ENCODE data around the gene HSD17B7.
"Not testable (repeated sequence)": the region's sequence is repeated elsewhere in the genome, so short reads cannot be mapped to it uniquely, and the experiment has no call there.

Gene HSD17B7

GRCh38 chr1:162790303-162790984, at the start of gene HSD17B7:
Gene HSD17B7 (plus strand): TSS chr1:162790702. CDS start chr1:162790801, 99 bp downstream.
- in situ Hi-C loops (cut with MboI; ENCODE audit: low pct_unique_long_range_greater_than_20kb, low sequenced_read_pairs) = not testable (repeated sequence)
- peak; percentile 87 for DNase-seq

- no peak for DNase-seq
- in situ Hi-C loops (cut with MboI; ENCODE audit: low pct_unique_long_range_greater_than_20kb, low sequenced_read_pairs) = no loop called here
Observed at GRCh38 chr1:162740755-162741154, 49.7 kb upstream of the HSD17B7 start.

- no peak for DNase-seq
- in situ Hi-C loops (cut with MboI; ENCODE audit: low pct_unique_long_range_greater_than_20kb, low sequenced_read_pairs) = no loop called here
Observed at GRCh38 chr1:162741574-162741973, 48.9 kb upstream of the HSD17B7 start.

GRCh38 chr1:162746264-162746942, 44.1 kb upstream of the HSD17B7 start:
- in situ Hi-C loops (cut with MboI; ENCODE audit: low pct_unique_long_range_greater_than_20kb, low sequenced_read_pairs); DNase-seq: not testable (repeated sequence)

GRCh38 chr1:162753001-162753658, 37.4 kb upstream of the HSD17B7 start:
- DNase-seq = no peak

GRCh38 chr1:162753998-162754585, 36.4 kb upstream of the HSD17B7 start:
- no peak for DNase-seq
- in situ Hi-C loops (cut with MboI; ENCODE audit: low pct_unique_long_range_greater_than_20kb, low sequenced_read_pairs) = no loop called here

More at GRCh38 chr1:162753001-162753658, 37.4 kb upstream of the HSD17B7 start:
- in situ Hi-C loops (cut with MboI; ENCODE audit: low pct_unique_long_range_greater_than_20kb, low sequenced_read_pairs) = no loop called here

GRCh38 chr1:162755306-162755705, 35.2 kb upstream of the HSD17B7 start:
- no peak for DNase-seq
- in situ Hi-C loops (cut with MboI; ENCODE audit: low pct_unique_long_range_greater_than_20kb, low sequenced_read_pairs) = no loop called here

GRCh38 chr1:162756523-162756922, 34.0 kb upstream of the HSD17B7 start:
- in situ Hi-C loops (cut with MboI; ENCODE audit: low pct_unique_long_range_greater_than_20kb, low sequenced_read_pairs) = no loop called here
- DNase-seq = no peak

- in situ Hi-C loops (cut with MboI; ENCODE audit: low pct_unique_long_range_greater_than_20kb, low sequenced_read_pairs) = no loop called here
- no peak for DNase-seq
Observed at GRCh38 chr1:162757476-162757875, 33.0 kb upstream of the HSD17B7 start.

GRCh38 chr1:162765788-162766187, 24.7 kb upstream of the HSD17B7 start:
- in situ Hi-C loops (cut with MboI; ENCODE audit: low pct_unique_long_range_greater_than_20kb, low sequenced_read_pairs) = no loop called here
- no peak for DNase-seq

- in situ Hi-C loops (cut with MboI; ENCODE audit: low pct_unique_long_range_greater_than_20kb, low sequenced_read_pairs) = no loop called here
Observed at GRCh38 chr1:162772571-162773154, 17.8 kb upstream of the HSD17B7 start.

GRCh38 chr1:162774007-162774406, 16.5 kb upstream of the HSD17B7 start:
- in situ Hi-C loops (cut with MboI; ENCODE audit: low pct_unique_long_range_greater_than_20kb, low sequenced_read_pairs) = no loop called here
- no peak for DNase-seq

More at GRCh38 chr1:162772571-162773154, 17.8 kb upstream of the HSD17B7 start:
- DNase-seq = no peak

GRCh38 chr1:162779043-162779442, 11.5 kb upstream of the HSD17B7 start:
- in situ Hi-C loops (cut with MboI; ENCODE audit: low pct_unique_long_range_greater_than_20kb, low sequenced_read_pairs) = no loop called here
- no peak for DNase-seq

- in situ Hi-C loops (cut with MboI; ENCODE audit: low pct_unique_long_range_greater_than_20kb, low sequenced_read_pairs) = no loop called here
- no peak for DNase-seq
Observed at GRCh38 chr1:162782671-162783070, 7.8 kb upstream of the HSD17B7 start.

GRCh38 chr1:162784926-162785325, 5.6 kb upstream of the HSD17B7 start:
- DNase-seq; in situ Hi-C loops (cut with MboI; ENCODE audit: low pct_unique_long_range_greater_than_20kb, low sequenced_read_pairs): not testable (repeated sequence)

GRCh38 chr1:162788783-162789182, 1.7 kb upstream of the HSD17B7 start:
- in situ Hi-C loops (cut with MboI; ENCODE audit: low pct_unique_long_range_greater_than_20kb, low sequenced_read_pairs); DNase-seq: not testable (repeated sequence)

GRCh38 chr1:162790985-162791357, 469 bp downstream of the HSD17B7 start:
- DNase-seq = peak; percentile 12
- in situ Hi-C loops (cut with MboI; ENCODE audit: low pct_unique_long_range_greater_than_20kb, low sequenced_read_pairs) = not testable (repeated sequence)

GRCh38 chr1:162794284-162794683, 3.8 kb downstream of the HSD17B7 start:
- in situ Hi-C loops (cut with MboI; ENCODE audit: low pct_unique_long_range_greater_than_20kb, low sequenced_read_pairs); DNase-seq: not testable (repeated sequence)

- DNase-seq; in situ Hi-C loops (cut with MboI; ENCODE audit: low pct_unique_long_range_greater_than_20kb, low sequenced_read_pairs): not testable (repeated sequence)
Observed at GRCh38 chr1:162796617-162797279, 6.2 kb downstream of the HSD17B7 start.

Measured in KBM-7 (cell line).